C4-2B (cell line): Measurements from ENCODE around the gene CFL1.

ENCODE experiments used
- H3K27ac ChIP-seq: fragments of 450-650 bp; 2 replicates; pipeline ENCODE4 v1.5.1; 2017
- ZFX ChIP-seq: fragments of 450-650 bp; IDR thresholded peaks from 2 replicates; pipeline ENCODE4 v1.6.1; 2017
- TF ChIP-seq, protein P1 (sequence below): fragments of 450-650 bp; conservative IDR thresholded peaks from 2 replicates; pipeline ENCODE4 v1.5.1; 2017; ENCODE audit warnings: mild to moderate bottlenecking

Gene CFL1

DNA sequence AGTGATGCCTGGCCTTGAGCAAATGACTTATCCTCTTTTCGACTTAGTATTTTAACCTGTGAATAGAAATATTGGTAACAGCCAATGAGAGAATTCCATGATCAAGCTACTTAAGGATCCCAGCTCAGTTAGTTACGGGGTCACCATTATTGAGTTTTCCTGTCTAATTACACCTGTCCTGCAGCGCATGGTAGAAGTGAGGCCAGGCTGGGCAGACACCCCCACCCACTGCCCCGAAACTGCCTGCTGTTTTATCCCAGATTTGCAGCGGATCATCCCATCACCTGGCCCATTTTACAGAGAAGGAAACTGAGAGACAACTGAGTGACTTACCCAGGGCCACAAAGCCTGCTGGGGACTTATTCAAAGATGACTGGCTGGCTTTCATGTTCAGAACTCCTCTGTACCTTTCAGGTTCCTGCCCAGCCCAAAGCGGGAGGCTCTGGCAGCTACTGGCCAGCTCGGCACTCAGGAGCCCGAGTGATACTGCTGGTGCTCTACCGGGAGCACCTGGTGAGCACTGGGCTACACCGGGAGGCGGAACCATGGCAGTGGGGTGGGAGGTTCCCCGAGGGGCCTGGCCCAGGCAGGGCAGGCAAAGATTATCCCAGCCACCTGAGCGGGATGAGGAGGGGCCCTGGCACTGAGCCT lies 3.7 kb upstream of the CFL1 start:
- peak overlapping the region; percentile 98 for H3K27ac ChIP-seq
- TF ChIP-seq, protein P1, sequence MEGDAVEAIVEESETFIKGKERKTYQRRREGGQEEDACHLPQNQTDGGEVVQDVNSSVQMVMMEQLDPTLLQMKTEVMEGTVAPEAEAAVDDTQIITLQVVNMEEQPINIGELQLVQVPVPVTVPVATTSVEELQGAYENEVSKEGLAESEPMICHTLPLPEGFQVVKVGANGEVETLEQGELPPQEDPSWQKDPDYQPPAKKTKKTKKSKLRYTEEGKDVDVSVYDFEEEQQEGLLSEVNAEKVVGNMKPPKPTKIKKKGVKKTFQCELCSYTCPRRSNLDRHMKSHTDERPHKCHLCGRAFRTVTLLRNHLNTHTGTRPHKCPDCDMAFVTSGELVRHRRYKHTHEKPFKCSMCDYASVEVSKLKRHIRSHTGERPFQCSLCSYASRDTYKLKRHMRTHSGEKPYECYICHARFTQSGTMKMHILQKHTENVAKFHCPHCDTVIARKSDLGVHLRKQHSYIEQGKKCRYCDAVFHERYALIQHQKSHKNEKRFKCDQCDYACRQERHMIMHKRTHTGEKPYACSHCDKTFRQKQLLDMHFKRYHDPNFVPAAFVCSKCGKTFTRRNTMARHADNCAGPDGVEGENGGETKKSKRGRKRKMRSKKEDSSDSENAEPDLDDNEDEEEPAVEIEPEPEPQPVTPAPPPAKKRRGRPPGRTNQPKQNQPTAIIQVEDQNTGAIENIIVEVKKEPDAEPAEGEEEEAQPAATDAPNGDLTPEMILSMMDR, result no peak
- no peak for TF ChIP-seq ZFX

DNA sequence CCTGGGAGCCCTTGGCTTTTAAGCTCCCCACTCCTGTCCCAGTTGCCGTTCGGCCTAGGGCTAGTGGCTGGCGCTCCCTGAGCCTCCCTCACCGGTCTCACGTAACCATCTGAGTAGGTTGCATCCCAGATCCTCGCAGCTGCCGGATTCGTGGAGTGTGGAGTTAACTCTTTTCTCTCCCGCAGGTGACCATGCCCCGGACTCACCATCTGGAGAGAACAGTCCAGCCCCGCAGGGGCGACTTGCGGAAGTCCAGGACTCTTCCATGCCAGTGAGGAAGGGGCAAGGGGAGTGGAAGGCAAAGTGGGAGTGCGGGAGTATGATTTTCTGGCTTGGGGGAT lies 3.2 kb upstream of the CFL1 start:
- no peak for TF ChIP-seq ZFX
- TF ChIP-seq, protein P1, result no peak

DNA sequence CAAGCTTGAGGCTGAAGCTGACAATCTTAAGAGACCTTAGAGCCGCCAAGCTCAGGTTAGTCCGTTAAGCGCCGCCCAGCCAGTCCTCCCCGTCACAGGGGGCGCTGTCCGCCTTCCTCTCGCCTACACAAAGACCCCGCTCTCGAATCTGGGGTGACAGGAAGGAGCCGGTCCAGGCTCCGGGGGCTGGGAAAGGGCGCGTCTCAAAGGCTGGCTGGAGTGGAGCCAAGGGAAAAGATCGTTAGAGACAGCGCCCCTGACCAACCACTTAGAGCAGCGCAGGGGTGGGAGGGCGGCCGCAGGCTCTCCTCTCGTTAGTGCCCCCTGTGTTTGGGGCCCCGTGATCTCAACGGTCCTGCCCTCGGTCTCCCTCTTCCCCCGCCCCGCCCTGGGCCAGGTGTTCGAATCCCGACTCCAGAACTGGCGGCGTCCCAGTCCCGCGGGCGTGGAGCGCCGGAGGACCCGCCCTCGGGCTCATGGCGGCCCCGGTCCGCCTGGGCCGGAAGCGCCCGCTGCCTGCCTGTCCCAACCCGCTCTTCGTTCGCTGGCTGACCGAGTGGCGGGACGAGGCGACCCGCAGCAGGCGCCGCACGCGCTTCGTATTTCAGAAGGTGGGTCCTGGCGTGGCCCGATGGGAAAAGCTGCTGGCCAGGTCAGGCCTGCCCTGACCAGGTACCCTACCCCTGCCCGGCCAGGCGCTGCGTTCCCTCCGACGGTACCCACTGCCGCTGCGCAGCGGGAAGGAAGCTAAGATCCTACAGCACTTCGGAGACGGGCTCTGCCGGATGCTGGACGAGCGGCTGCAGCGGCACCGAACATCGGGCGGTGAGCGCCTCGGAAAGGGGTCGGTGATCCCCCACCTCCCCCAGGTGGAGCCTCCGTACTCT lies 2.5 kb upstream of the CFL1 start, which contains the start of gene MUS81:
Gene MUS81, plus strand, starts transcription at position 156 of the 887 bp plus-strand sequence. Its CDS starts 321 bp downstream, at position 477.
- H3K27ac ChIP-seq, result peak within 1 kb of the TSS; percentile 98
- peak; percentile 82; the same call in 1 of the 2 replicates for TF ChIP-seq ZFX
- TF ChIP-seq, protein P1, result peak; percentile 95

More for the DNA sequence above, 3.2 kb upstream of the CFL1 start:
- peak overlapping the region; percentile 98 for H3K27ac ChIP-seq

DNA sequence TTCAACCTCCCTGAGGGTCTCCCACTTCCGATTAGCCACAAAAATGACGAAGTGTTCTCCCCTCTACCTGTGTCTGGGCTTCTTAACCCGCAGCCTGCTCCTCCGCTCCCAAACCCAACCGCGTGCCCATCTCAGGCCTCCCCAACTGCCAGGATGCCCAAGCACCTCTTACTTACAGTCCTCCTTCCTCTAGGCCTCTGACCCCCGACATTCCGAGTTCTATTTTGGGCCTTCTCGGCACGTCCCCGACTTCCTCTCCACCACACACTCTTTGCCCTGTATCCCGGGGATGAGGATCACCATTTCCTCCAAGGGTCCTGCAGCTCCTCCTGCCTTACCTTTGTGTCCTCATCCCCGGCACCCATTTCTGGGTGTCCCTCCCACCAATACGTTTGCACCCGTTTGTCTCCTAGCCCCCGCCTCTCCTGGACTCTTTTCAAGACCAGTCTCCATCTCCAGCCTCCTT lies 1.9 kb upstream of the CFL1 start:
- TF ChIP-seq ZFX, result no peak
- TF ChIP-seq, protein P1, result no peak

DNA sequence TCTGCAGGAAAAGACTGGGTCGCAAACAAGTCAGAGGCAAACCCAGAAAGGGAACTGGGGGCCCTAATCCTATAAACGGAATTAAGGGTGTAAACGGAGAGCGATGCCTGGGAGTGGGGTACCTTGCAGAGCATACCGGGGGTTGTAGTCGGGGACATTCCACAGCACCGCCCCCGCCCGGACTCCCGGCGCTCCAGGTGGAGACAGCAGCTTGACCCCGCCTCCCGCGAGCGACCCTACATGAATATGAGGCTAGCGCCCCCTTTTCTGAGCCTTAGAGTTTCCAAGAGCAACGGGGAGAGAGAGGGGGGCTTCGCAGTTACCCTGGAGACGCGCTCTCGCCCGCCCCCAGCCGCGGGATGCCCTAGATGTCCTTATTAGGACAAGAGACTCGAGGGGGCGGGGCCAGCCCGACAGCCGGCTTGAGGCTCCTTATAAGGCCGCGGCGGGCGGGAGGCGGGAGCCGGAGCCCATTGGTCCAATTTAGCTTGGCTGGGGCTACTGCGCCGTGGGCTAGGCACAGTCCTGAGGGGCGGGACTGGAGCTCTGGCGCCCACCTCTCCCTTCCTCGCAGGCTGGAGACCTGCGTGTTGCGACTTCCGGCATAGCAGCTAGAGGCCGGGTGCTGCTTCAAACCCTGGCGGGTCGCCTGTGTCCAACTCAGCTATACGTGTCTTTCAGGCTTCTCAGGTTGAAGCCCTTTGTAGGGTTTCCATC lies 1.3 kb upstream of the CFL1 start:
- peak overlapping the region; percentile 98 for H3K27ac ChIP-seq

More for the DNA sequence above, 1.9 kb upstream of the CFL1 start:
- H3K27ac ChIP-seq, result peak overlapping the region; percentile 98

DNA sequence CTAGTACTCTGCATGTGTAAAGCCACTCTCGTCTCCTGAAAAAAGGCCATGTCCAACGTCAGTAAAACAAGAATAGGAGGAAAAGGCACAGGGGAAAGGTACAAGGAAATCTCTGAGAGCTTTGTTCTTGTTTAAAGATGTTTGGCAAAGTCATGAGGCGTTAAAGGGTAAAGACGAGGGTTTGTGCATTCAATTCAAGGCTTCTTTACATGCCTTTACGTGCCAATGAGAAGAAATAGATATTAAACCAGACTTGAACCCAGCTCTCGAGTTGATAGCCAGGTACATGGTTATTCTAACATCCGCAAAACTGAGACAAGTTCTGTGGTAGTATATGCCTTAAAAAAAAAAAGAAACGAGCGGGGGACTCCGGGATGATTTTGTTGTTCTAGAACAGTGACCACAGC lies 704 bp upstream of the CFL1 start:
- H3K27ac ChIP-seq, result peak overlapping the region; percentile 98
- TF ChIP-seq, protein P1, result no peak
- TF ChIP-seq ZFX, result no peak

More for the DNA sequence above, 1.3 kb upstream of the CFL1 start:
- TF ChIP-seq, protein P1, result no peak
- no peak for TF ChIP-seq ZFX
